SK-N-SH treated with all-trans-retinoic acid at 6 μM for 48 hours (cell line): ENCODE measurements around the gene DRC1.

Experiments used
- BACH2 ChIP-seq: fragments of 250-450 bp; sonication (Bioruptor Pico); IDR thresholded peaks from 2 replicates; pipeline ENCODE4 v1.9.0; 2021; ENCODE audit warnings: mild to moderate bottlenecking, borderline replicate concordance
- PPARA ChIP-seq: fragments of 250-450 bp; sonication (Bioruptor Pico); IDR thresholded peaks from 2 replicates; pipeline ENCODE4 v1.5.0; 2020; ENCODE audit warnings: mild to moderate bottlenecking, borderline replicate concordance
- RARB ChIP-seq: fragments of 250-450 bp; sonication (Bioruptor Pico); IDR thresholded peaks from 2 replicates; pipeline ENCODE4 v1.8.0; 2021; ENCODE audit warnings: mild to moderate bottlenecking, moderate library complexity
- ZFP3 ChIP-seq: fragments of 250-450 bp; sonication (Bioruptor Pico); IDR thresholded peaks from 2 replicates; pipeline ENCODE4 v1.5.0; 2020; ENCODE audit warnings: mild to moderate bottlenecking, moderate library complexity
- ZFP30 ChIP-seq: fragments of 450-650 bp; formaldehyde crosslinking; IDR thresholded peaks from 2 replicates; pipeline ENCODE4 v1.5.0; 2022; ENCODE audit warnings: mild to moderate bottlenecking, moderate library complexity
- ZNF70 ChIP-seq: fragments of 450-650 bp; formaldehyde crosslinking; IDR thresholded peaks from 2 replicates; pipeline ENCODE4 v1.5.0; 2020; ENCODE audit warnings: mild to moderate bottlenecking, moderate library complexity
- TF ChIP-seq, protein P1 (sequence below): fragments of 250-450 bp; sonication (Bioruptor Pico); IDR thresholded peaks from 2 replicates; pipeline ENCODE4 v1.5.1; 2021; ENCODE audit warnings: mild to moderate bottlenecking, moderate library complexity

DNA sequence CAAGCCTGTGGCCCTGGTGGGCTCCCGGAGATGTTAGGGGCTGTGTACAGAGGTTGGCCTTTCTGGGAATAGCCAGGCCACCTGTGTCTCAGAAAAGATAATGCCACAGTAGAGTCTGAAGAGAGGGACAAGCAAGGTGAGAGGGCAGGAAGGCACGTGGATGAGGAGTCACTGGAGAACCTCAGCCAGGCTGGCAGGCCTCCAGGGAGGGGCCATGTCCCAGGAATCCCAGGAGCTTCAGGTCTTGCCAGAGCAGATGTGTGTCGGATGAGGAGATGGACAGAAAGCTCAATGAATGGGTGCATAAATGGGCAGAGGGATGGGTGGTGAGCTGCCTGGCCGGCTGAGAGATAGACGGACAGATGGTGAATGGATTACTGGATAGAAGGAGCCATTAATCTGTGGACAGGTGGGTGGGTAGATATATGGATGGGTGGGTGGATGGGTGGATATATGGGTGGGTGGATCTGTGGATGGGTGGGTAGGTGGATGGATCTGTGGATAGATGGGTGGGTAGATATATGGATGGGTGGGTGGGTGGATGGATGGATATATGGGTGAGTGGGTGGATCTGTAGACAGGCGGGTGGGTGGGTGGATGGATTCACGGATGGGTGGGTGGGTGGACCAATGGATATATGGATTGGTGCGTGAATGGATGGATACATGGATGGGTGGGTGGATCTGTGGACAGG, 84.2 kb downstream of the DRC1 start:
- TF ChIP-seq ZFP3 (no peak), ZFP30 (CRISPR knock-in tag) (no peak), ZNF70 (no peak), PPARA (CRISPR knock-in tag) (no peak), RARB (CRISPR knock-in tag) (no peak), BACH2 (CRISPR knock-in tag) (no peak)
- TF ChIP-seq, protein P1, sequence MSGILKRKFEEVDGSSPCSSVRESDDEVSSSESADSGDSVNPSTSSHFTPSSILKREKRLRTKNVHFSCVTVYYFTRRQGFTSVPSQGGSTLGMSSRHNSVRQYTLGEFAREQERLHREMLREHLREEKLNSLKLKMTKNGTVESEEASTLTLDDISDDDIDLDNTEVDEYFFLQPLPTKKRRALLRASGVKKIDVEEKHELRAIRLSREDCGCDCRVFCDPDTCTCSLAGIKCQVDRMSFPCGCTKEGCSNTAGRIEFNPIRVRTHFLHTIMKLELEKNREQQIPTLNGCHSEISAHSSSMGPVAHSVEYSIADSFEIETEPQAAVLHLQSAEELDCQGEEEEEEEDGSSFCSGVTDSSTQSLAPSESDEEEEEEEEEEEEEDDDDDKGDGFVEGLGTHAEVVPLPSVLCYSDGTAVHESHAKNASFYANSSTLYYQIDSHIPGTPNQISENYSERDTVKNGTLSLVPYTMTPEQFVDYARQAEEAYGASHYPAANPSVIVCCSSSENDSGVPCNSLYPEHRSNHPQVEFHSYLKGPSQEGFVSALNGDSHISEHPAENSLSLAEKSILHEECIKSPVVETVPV (CRISPR knock-in tag): no peak
